ENCODE data around the gene KCNK7.

DNA sequence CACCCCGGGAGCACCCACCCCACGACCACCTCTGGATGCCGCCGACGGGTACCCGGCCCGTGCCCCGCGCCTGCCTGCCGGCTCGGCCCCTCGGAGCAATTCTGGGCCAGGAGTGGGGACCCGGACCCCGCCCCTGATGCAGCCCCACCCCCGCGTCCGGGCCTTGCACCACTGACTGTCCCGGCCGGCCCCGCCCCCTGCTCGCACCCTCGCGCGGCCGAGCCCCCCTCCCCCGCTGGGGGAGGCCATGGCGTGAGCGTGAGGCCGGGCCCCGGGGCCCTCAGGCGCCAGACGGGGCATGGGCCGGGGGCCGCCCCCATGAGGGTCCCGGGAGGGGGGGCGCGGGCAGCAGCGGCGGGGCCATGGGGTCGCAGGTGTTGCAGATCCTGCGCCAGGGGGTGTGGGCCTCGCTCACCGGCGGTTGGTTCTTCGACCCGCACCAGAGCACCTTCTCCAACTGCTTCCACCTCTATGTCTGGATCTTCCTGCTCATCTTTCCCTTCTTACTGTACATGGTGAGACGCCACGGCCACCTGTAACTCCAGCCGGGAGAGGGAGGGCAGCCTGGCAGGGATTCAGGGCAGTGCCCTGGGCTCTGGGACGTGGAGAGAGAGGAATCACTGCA lies 20.5 kb upstream of the KCNK7 start:
- no peak for TF ChIP-seq POLR2A (IDR thresholded peaks at IDR 0.05)
- TF ChIP-seq, protein P1, sequence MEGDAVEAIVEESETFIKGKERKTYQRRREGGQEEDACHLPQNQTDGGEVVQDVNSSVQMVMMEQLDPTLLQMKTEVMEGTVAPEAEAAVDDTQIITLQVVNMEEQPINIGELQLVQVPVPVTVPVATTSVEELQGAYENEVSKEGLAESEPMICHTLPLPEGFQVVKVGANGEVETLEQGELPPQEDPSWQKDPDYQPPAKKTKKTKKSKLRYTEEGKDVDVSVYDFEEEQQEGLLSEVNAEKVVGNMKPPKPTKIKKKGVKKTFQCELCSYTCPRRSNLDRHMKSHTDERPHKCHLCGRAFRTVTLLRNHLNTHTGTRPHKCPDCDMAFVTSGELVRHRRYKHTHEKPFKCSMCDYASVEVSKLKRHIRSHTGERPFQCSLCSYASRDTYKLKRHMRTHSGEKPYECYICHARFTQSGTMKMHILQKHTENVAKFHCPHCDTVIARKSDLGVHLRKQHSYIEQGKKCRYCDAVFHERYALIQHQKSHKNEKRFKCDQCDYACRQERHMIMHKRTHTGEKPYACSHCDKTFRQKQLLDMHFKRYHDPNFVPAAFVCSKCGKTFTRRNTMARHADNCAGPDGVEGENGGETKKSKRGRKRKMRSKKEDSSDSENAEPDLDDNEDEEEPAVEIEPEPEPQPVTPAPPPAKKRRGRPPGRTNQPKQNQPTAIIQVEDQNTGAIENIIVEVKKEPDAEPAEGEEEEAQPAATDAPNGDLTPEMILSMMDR (IDR thresholded peaks at IDR 0.05) = no peak

Measured in Peyer's patch (tissue), 4 donors.